IMR-90 (cell line): ENCODE data around the gene ULBP1. TPM values are rescaled to one million over a fixed set of nuclear protein-coding genes. Genes with fewer than 3 reads are reported as not detected.
"Not testable (repeated sequence)": the region's sequence is repeated elsewhere in the genome, so short reads cannot be mapped to it uniquely, and the experiment has no call there.

ENCODE experiments used
- ATAC-seq: fragments of 200-7000 bp; cut with Tn5 transposase; 2 replicates; pipeline ENCODE4 v1.9.1; 2020; ENCODE audit warnings: low read depth, mild to moderate bottlenecking, moderate library complexity
- BruUV-seq: library from RNA; stranded (reverse); fragments of 400-500 nt; replicated peaks from 2 replicates; lab custom pipeline; 2021; lab: Mats Ljungman, UMichigan
- CTCF ChIA-PET: fragments of 300-600 bp; formaldehyde crosslinking; extraction: SDS; loops from one replicate; lab custom pipeline; 2021; ENCODE audit warnings: antibody characterized with exemption; lab: Yijun Ruan, JAX
- POLR2A ChIA-PET: fragments of 300-600 bp; sonication (Branson Sonifier 250); formaldehyde crosslinking; loops from one replicate; lab custom pipeline; 2022; ENCODE audit warnings: antibody characterized with exemption; ENCODE audit not compliant: unreplicated experiment; lab: Charles Lee
- DNase-seq: peaks from one replicate; pipeline ENCODE4 v3.0.0; 2013
- H2AFZ ChIP-seq: replicated peaks from 2 replicates; pipeline ENCODE3; 2013; ENCODE audit warnings: low read length, mild to moderate bottlenecking; ENCODE audit not compliant: poor library complexity
- H2AK5ac ChIP-seq: 2 replicates; pipeline ENCODE4 v1.6.1; 2013; ENCODE audit warnings: low read depth, low read length, inconsistent platforms
- H2AK9ac ChIP-seq: replicated peaks from 2 replicates; pipeline ENCODE3; 2013; ENCODE audit warnings: mild to moderate bottlenecking, low read depth, low read length, moderate library complexity; ENCODE audit not compliant: poor library complexity
- H2BK120ac ChIP-seq: 2 replicates; pipeline ENCODE4 v1.6.1; 2013; ENCODE audit warnings: low read depth, low read length, inconsistent platforms
- H2BK15ac ChIP-seq: 3 replicates; pipeline ENCODE4 v1.6.1; 2013; ENCODE audit warnings: low read depth, low read length, inconsistent platforms
- H2BK20ac ChIP-seq: 2 replicates; pipeline ENCODE4 v1.6.1; 2013; ENCODE audit warnings: low read depth, mild to moderate bottlenecking, inconsistent platforms, low read length, moderate library complexity
- H2BK5ac ChIP-seq: 2 replicates; pipeline ENCODE4 v1.6.1; 2013; ENCODE audit warnings: mild to moderate bottlenecking, low read depth, low read length, inconsistent platforms; ENCODE audit not compliant: poor library complexity, severe bottlenecking
- H3K14ac ChIP-seq: replicated peaks from 2 replicates; pipeline ENCODE4 v1.6.1; 2013; ENCODE audit warnings: low read depth, low read length, inconsistent platforms
- H3K18ac ChIP-seq: 2 replicates; pipeline ENCODE4 v1.6.1; 2013; ENCODE audit warnings: low read depth, low read length, control low read depth
- H3K23ac ChIP-seq: 2 replicates; pipeline ENCODE4 v1.6.1; 2013; ENCODE audit warnings: low read depth, low read length, inconsistent platforms
- H3K27ac ChIP-seq: 2 replicates; pipeline ENCODE4 v1.5.1; 2013; ENCODE audit warnings: mild to moderate bottlenecking, control low read depth, low read length; ENCODE audit not compliant: insufficient read depth
- H3K27me3 ChIP-seq: 2 replicates; pipeline ENCODE4 v1.6.1; 2013; ENCODE audit warnings: low read length; ENCODE audit not compliant: control insufficient read depth, insufficient read depth
- H3K36me3 ChIP-seq: 2 replicates; pipeline ENCODE4 v1.6.1; 2013; ENCODE audit warnings: low read length, mixed read lengths; ENCODE audit not compliant: control insufficient read depth, insufficient read depth
- H3K4ac ChIP-seq: 2 replicates; pipeline ENCODE4 v1.6.1; 2013; ENCODE audit warnings: low read depth, low read length, inconsistent platforms
- H3K4me1 ChIP-seq: 2 replicates; pipeline ENCODE4 v1.6.1; 2013; ENCODE audit warnings: low read length, mixed read lengths; ENCODE audit not compliant: control insufficient read depth, insufficient read depth
- H3K4me2 ChIP-seq: 2 replicates; pipeline ENCODE4 v1.6.1; 2013; ENCODE audit warnings: low read depth, mild to moderate bottlenecking, control low read depth, low read length, moderate library complexity
- H3K4me3 ChIP-seq: 2 replicates; pipeline ENCODE4 v1.5.1; 2013; ENCODE audit warnings: low read depth, mild to moderate bottlenecking, control low read depth, low read length, moderate library complexity; ENCODE audit not compliant: insufficient read depth
- H3K56ac ChIP-seq: 2 replicates; pipeline ENCODE4 v1.6.1; 2013; ENCODE audit warnings: low read length, inconsistent platforms; ENCODE audit not compliant: insufficient read depth; ENCODE audit errors: extremely low read depth
- H3K79me1 ChIP-seq, 2 experiments: 2 replicates each; pipeline ENCODE4 v1.6.1; 2013; ENCODE audit warnings: low read length in 2 of 2, inconsistent platforms in 1 of 2, low read depth in 1 of 2
- H3K9ac ChIP-seq: 2 replicates; pipeline ENCODE4 v1.6.1; 2013; ENCODE audit warnings: low read depth, low read length, control low read depth
- H3K9me1 ChIP-seq: 2 replicates; pipeline ENCODE4 v1.6.1; 2013; ENCODE audit warnings: low read length, inconsistent platforms; ENCODE audit not compliant: insufficient read depth
- H3K9me3 ChIP-seq: 2 replicates; pipeline ENCODE4 v1.6.1; 2013; ENCODE audit warnings: low read length; ENCODE audit not compliant: control insufficient read depth, insufficient read depth
- H4K20me1 ChIP-seq: 2 replicates; pipeline ENCODE4 v1.6.1; 2013; ENCODE audit warnings: low read length, inconsistent platforms; ENCODE audit not compliant: insufficient read depth
- H4K5ac ChIP-seq: 2 replicates; pipeline ENCODE4 v1.6.1; 2013; ENCODE audit warnings: mild to moderate bottlenecking, low read depth, low read length, control low read depth
- H4K8ac ChIP-seq, 2 experiments: 2 replicates each; pipeline ENCODE4 v1.6.1; 2013; ENCODE audit warnings: low read depth in 2 of 2, low read length in 2 of 2, control low read depth in 1 of 2, inconsistent platforms in 1 of 2
- H4K91ac ChIP-seq: 2 replicates; pipeline ENCODE4 v1.6.1; 2013; ENCODE audit warnings: low read depth, low read length, inconsistent platforms; ENCODE audit not compliant: insufficient read depth
- BHLHE40 ChIP-seq: fragments of 150-350 bp; IDR thresholded peaks from 2 replicates; pipeline ENCODE4 v1.6.1; 2016; ENCODE audit warnings: mild to moderate bottlenecking, low read depth, low read length
- MAZ ChIP-seq: IDR thresholded peaks from 2 replicates; pipeline ENCODE4 v1.6.1; 2012; ENCODE audit warnings: low read depth, mild to moderate bottlenecking, low read length, improper control_type of control experiment, moderate library complexity, borderline replicate concordance
- RAD21 ChIP-seq: IDR thresholded peaks from 2 replicates; pipeline ENCODE4 v1.6.1; 2012; ENCODE audit warnings: low read length, improper control_type of control experiment
- WGBS, 2 experiments: methylation state at CpG; one replicate each; pipeline versions ENCODE4 v1.1.5 to v1.1.7; 2013; ENCODE audit warnings: missing lambda C conversion rate in 2 of 2; ENCODE audit not compliant: insufficient read length in 1 of 2; ENCODE audit errors: extremely low coverage in 2 of 2; 5-methylcytosine and 5-hydroxymethylcytosine counted together
- dilution Hi-C: fragments of 300-500 bp; cut with HindIII; formaldehyde crosslinking; loops from one replicate; pipeline ENCODE4 v1.14.3; 2018; ENCODE audit warnings: low sequenced_read_pairs; ENCODE audit not compliant: unreplicated experiment
- in situ Hi-C: fragments of 300-500 bp; cut with MboI; formaldehyde crosslinking; loops from 3 replicates; pipeline ENCODE4 v1.14.3; 2019; ENCODE audit warnings: low sequenced_read_pairs, inconsistent platforms, mixed read lengths
- intact Hi-C: fragments of 100-400 bp; cut with micrococcal nuclease; formaldehyde crosslinking; loops from 2 replicates; pipeline ENCODE4 v1.10.0; 2022
- polyA plus RNA-seq, 3 experiments: library from polyadenylated mRNA; depleted of rRNA; stranded (reverse); fragments of >200 nt; gene quantifications; 2 replicates each; pipeline ENCODE4 v1.2.3, GENCODE V29; 2012; ENCODE audit warnings: low replicate concordance in 1 of 3
- total RNA-seq: library from RNA; depleted of rRNA; stranded (reverse); fragments of >200 nt; gene quantifications from 2 replicates; pipeline ENCODE4 v1.2.3, GENCODE V29; 2012

ULBP1 gene
- total and polyA plus RNA-seq, 2 of the 4 experiments (the other 2 are of a cell fraction) = 0.18 to 0.87 TPM

- no peak overlapping the region for H2BK5ac ChIP-seq
- H3K23ac ChIP-seq = no peak overlapping the region
- H3K4me3 ChIP-seq = no peak overlapping the region
- no peak overlapping the region for H3K18ac ChIP-seq
- H3K9me1 ChIP-seq = peaks cover 4% of the 10 kb centered on the region; the same call in 1 of the 2 replicates
- CTCF ChIA-PET = no interaction called here
- no peak overlapping the region for H2AFZ ChIP-seq
- H2AK5ac ChIP-seq = no peak overlapping the region
- H4K8ac ChIP-seq = no peak overlapping the region
- no peak overlapping the region for H3K56ac ChIP-seq
- intact Hi-C loops (no loop called here), dilution Hi-C loops (no loop called here), in situ Hi-C loops (no loop called here)
- WGBS, 2 experiments = 41% methylated on average over 2 of the region's 6 CpGs; no CpG with 5 or more reads in 1 of the 2 experiments
- H3K4ac ChIP-seq = no peak overlapping the region
- H4K5ac ChIP-seq = no peak overlapping the region
- DNase-seq (no peak), ATAC-seq (no peak)
- H2BK20ac ChIP-seq = no peak overlapping the region
- H2BK120ac ChIP-seq = no peak overlapping the region
- no TSS peak for BruUV-seq
- no peaks in the 10 kb centered on the region for H4K20me1 ChIP-seq
- POLR2A ChIA-PET = no interaction called here
- 0 out of 2 replicates have a peak, but pooled peaks cover under 1% of the 10 kb centered on the region for H3K4me1 ChIP-seq
- peaks cover 4% of the 10 kb centered on the region; the same call in 1 of the 2 replicates for H3K27me3 ChIP-seq
- no peaks in the 10 kb centered on the region for H3K36me3 ChIP-seq
- H3K14ac ChIP-seq = no peak overlapping the region
- H2AK9ac ChIP-seq = peak overlapping the region; percentile 28
- H4K91ac ChIP-seq = no peak overlapping the region
- H2BK15ac ChIP-seq = no peak overlapping the region
- H3K4me2 ChIP-seq = no peak overlapping the region
- no peak for TF ChIP-seq BHLHE40
- no peak for TF ChIP-seq RAD21
- TF ChIP-seq MAZ = no peak
- no peaks in the 10 kb centered on the region; a peak in 1 of 4 replicates for H3K79me1 ChIP-seq
- no peak overlapping the region for H3K27ac ChIP-seq
- H3K9ac ChIP-seq = no peak overlapping the region
- no peaks in the 10 kb centered on the region for H3K9me3 ChIP-seq
Observed at GRCh38 chr6:149918151-149918905, 45.4 kb upstream of the ULBP1 start.

- H2AFZ ChIP-seq, in situ Hi-C loops, H4K8ac ChIP-seq, dilution Hi-C loops, H3K4me2 ChIP-seq, H3K36me3 ChIP-seq, H3K9ac ChIP-seq, H2AK9ac ChIP-seq, H3K4me3 ChIP-seq, H3K79me1 ChIP-seq, H3K14ac ChIP-seq, H3K18ac ChIP-seq, H2AK5ac ChIP-seq, BruUV-seq, ATAC-seq, DNase-seq, H2BK120ac ChIP-seq, H3K27ac ChIP-seq, POLR2A ChIA-PET, CTCF ChIA-PET, H4K20me1 ChIP-seq, H3K9me3 ChIP-seq, H2BK5ac ChIP-seq, H3K27me3 ChIP-seq, H4K91ac ChIP-seq, H3K4ac ChIP-seq, H4K5ac ChIP-seq, H3K9me1 ChIP-seq, H2BK15ac ChIP-seq, intact Hi-C loops, H3K56ac ChIP-seq, H3K4me1 ChIP-seq, H2BK20ac ChIP-seq: not testable (repeated sequence)
- H3K23ac ChIP-seq = peak overlapping the region; percentile 87; the same call in 1 of the 2 replicates
- no CpG with 5 or more reads among the region's 11 CpGs for WGBS, 2 experiments
Observed at GRCh38 chr6:149919126-149919833, 44.5 kb upstream of the ULBP1 start.
